Retina (tissue), 1 donor: Measurements from ENCODE around the gene YWHAE.
"Not testable (repeated sequence)": the region's sequence is repeated elsewhere in the genome, so short reads cannot be mapped to it uniquely, and the experiment has no call there.

ENCODE experiments used
- DNase-seq: peaks from one replicate; pipeline ENCODE4 v3.0.0-alpha.2; 2016

YWHAE gene

GRCh38 chr17:1412185-1413110 is 12.4 kb upstream of the YWHAE start:
- DNase-seq, result no peak

GRCh38 chr17:1402262-1402586 is 2.2 kb upstream of the YWHAE start:
- no peak for DNase-seq

GRCh38 chr17:1398931-1399678 is 917 bp downstream of the YWHAE start:
- DNase-seq, result no peak

- DNase-seq, result no peak
Observed at GRCh38 chr17:1398028-1398427, 2.0 kb downstream of the YWHAE start.

- DNase-seq, result not testable (repeated sequence)
Observed at GRCh38 chr17:1395876-1396665, 4.0 kb downstream of the YWHAE start.

- no peak for DNase-seq
Observed at GRCh38 chr17:1391577-1391976, 8.4 kb downstream of the YWHAE start.

GRCh38 chr17:1390432-1391367 is 9.3 kb downstream of the YWHAE start:
- DNase-seq, result no peak

- DNase-seq, result not testable (repeated sequence)
Observed at GRCh38 chr17:1387490-1388227, 12.4 kb downstream of the YWHAE start.

GRCh38 chr17:1386675-1387190 is 13.3 kb downstream of the YWHAE start:
- not testable (repeated sequence) for DNase-seq

- no peak for DNase-seq
Observed at GRCh38 chr17:1386265-1386664, 13.8 kb downstream of the YWHAE start.

GRCh38 chr17:1385861-1386260 is 14.2 kb downstream of the YWHAE start:
- no peak for DNase-seq

- no peak for DNase-seq
Observed at GRCh38 chr17:1384905-1385435, 15.1 kb downstream of the YWHAE start.

- no peak for DNase-seq
Observed at GRCh38 chr17:1379930-1380313, 20.1 kb downstream of the YWHAE start.

GRCh38 chr17:1379208-1379929 is 20.7 kb downstream of the YWHAE start:
- no peak for DNase-seq

- DNase-seq, result not testable (repeated sequence)
Observed at GRCh38 chr17:1378476-1378860, 21.6 kb downstream of the YWHAE start.

- no peak for DNase-seq
Observed at GRCh38 chr17:1377334-1377733, 22.7 kb downstream of the YWHAE start.

GRCh38 chr17:1376061-1376460 is 24.0 kb downstream of the YWHAE start:
- no peak for DNase-seq

- DNase-seq, result no peak
Observed at GRCh38 chr17:1375615-1376014, 24.4 kb downstream of the YWHAE start.

GRCh38 chr17:1374431-1375177 is 25.4 kb downstream of the YWHAE start:
- no peak for DNase-seq
